Measurements from ENCODE around the gene MYBPC2.

The MYBPC2 gene

DNA sequence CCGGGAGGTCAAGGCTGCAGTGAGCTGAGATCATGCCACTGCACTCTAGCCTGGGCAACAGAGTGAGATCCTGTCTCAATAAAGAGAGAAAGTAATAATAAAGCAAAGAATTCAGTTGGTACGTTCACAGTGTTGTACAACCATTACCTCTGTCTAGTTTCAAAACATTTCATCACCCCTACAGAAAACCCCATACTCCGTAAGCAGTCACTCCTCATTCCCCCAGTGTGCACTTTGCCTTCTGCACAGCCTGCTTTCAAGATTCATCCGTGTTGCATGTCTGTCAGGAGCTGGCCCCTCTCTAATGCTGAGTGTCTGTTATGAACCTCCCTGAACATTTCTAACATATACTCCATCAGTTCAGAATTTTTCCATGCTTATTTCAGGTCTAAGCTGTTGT, 39.1 kb upstream of the MYBPC2 start:
- peaks cover 28% of the 10 kb centered on the region for H3K36me3 ChIP-seq (ENCODE audit: insufficient read depth, low read length)
- no peak overlapping the region for H3K4me3 ChIP-seq (ENCODE audit: low read length)
- H3K9ac ChIP-seq (ENCODE audit: low read depth, low read length), result no peak overlapping the region
- H3K9me3 ChIP-seq (ENCODE audit: insufficient read depth, low read depth, low read length), result peaks cover 8% of the 10 kb centered on the region; the same call in 1 of the 2 replicates
- 94% methylated on average over 4 of the region's 4 CpGs for whole genome bisulfite sequencing
- H3K27ac ChIP-seq (ENCODE audit: low read depth, low read length), result no peak overlapping the region
- H3K27me3 ChIP-seq (ENCODE audit: insufficient read depth, low read length), result no peaks in the 10 kb centered on the region
- H3K4me1 ChIP-seq (ENCODE audit: insufficient read depth, low read length), result no peaks in the 10 kb centered on the region

DNA sequence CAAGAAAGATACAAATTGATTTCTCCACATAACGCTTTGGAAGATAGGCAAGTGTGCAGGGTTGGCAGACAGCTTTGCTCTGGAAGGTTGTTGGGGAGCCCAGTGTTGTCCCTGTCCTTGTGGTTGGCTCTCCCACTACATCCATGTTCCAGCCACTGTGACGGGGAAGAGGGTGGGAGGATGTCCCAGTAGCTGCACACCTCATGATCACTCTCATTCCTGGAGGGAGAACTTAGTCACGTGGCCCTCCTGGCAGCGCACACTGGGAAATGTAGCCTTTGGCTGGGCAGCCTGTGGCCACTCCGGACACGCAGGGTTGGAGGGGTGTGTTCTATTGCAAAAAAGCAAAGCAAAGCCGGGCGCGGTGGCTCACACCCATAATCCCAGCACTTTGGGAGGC, 38.7 kb upstream of the MYBPC2 start:
- Histone ChIP-seq H3K9me3 (ENCODE audit: insufficient read depth, low read depth, low read length) (peaks cover 8% of the 10 kb centered on the region; the same call in 1 of the 2 replicates), H3K4me1 (ENCODE audit: insufficient read depth, low read length) (no peaks in the 10 kb centered on the region), H3K9ac (ENCODE audit: low read depth, low read length) (no peak overlapping the region), H3K36me3 (ENCODE audit: insufficient read depth, low read length) (peaks cover 30% of the 10 kb centered on the region), H3K27me3 (ENCODE audit: insufficient read depth, low read length) (no peaks in the 10 kb centered on the region), H3K27ac (ENCODE audit: low read depth, low read length) (no peak overlapping the region), H3K4me3 (ENCODE audit: low read length) (no peak overlapping the region)
- WGBS, result 98% methylated on average over 9 of the region's 9 CpGs

DNA sequence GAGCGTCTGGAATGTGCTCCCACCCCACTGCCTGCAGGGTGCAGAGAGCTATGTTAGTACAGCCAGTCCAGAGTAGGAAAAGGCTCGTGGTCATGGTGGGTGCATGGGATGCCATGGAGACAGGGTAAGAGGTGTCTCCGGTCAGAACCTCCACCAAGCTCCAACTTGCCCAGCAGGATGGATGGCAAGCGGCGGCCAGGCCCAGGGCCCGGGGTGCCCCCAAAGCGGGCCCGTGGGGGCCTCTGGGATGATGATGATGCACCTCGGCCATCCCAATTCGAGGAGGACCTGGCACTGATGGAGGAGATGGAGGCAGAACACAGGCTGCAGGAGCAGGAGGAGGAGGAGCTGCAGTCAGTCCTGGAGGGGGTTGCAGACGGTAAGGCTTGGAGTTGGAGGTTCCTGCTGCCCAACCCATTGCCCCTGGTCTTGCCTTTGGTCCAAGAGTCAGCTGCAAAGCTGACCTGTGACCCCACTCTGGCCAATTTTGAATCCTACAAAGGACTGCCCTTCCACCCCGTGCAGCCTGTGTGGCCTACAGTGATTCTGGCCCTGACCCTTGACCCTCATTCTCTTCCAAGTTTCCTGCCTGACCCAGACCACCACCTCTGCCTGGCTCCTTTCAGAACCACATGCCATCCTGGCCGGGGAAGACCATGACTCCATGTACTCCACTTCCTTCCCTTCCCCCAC, 33.9 kb upstream of the MYBPC2 start:
- 95% methylated on average over 13 of the region's 13 CpGs for WGBS
- Histone ChIP-seq H3K9me3 (ENCODE audit: insufficient read depth, low read depth, low read length) (no peaks in the 10 kb centered on the region), H3K9ac (ENCODE audit: low read depth, low read length) (no peak overlapping the region), H3K27ac (ENCODE audit: low read depth, low read length) (no peak overlapping the region), H3K4me3 (ENCODE audit: low read length) (no peak overlapping the region), H3K36me3 (ENCODE audit: insufficient read depth, low read length) (peaks cover 35% of the 10 kb centered on the region), H3K27me3 (ENCODE audit: insufficient read depth, low read length) (no peaks in the 10 kb centered on the region), H3K4me1 (ENCODE audit: insufficient read depth, low read length) (no peaks in the 10 kb centered on the region)

DNA sequence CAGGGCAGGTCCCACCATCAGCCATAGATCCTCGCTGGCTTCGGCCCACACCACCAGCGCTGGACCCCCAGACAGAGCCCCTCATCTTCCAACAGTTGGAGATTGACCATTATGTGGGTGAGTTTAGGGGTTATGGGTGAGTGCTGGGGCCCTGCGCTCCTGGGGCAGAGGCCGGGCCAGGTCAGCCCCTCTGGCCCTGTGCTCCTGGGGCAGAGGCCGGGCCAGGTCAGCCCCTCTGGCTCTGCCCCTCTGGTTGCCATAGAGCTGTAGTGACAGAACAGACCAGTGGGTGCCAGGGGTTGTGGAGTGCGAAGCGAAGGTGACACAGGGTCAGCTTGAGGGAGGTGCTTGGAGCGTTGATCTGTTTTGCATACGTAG, 33.3 kb upstream of the MYBPC2 start:
- H3K27me3 ChIP-seq (ENCODE audit: insufficient read depth, low read length), result no peaks in the 10 kb centered on the region
- no peaks in the 10 kb centered on the region for H3K4me1 ChIP-seq (ENCODE audit: insufficient read depth, low read length)
- no peak overlapping the region for H3K4me3 ChIP-seq (ENCODE audit: low read length)
- no peak overlapping the region for H3K27ac ChIP-seq (ENCODE audit: low read depth, low read length)
- H3K36me3 ChIP-seq (ENCODE audit: insufficient read depth, low read length), result peaks cover 38% of the 10 kb centered on the region
- WGBS, result 98% methylated on average over 10 of the region's 10 CpGs
- H3K9ac ChIP-seq (ENCODE audit: low read depth, low read length), result no peak overlapping the region
- no peaks in the 10 kb centered on the region for H3K9me3 ChIP-seq (ENCODE audit: insufficient read depth, low read depth, low read length)

DNA sequence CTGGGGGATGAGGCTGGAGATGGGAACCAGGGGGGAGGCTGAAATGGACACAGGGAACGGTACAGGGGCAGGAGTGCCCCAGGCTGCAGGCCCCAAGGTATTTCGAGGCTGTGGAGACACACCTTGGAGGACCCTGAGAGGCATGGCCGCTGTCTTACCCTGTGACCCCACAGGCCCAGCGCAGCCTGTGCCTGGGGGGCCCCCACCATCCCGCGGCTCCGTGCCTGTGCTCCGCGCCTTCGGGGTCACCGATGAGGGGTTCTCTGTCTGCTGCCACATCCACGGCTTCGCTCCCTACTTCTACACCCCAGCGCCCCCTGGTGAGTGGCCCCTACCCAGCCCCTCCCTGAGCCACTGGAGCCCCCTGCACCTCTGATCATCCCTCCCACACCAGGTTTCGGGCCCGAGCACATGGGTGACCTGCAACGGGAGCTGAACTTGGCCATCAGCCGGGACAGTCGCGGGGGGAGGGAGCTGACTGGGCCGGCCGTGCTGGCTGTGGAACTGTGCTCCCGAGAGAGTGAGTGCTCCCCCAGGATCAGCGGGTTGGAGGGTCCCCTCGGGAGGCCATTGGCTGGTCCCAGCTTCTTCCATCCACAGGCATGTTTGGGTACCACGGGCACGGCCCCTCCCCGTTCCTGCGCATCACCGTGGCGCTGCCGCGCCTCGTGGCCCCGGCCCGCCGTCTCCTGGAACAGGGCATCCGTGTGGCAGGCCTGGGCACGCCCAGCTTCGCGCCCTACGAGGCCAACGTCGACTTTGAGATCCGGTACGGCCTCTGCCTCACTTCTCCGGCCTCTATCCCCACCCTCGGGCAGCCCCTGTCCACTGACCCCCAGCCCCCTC, 30.9 kb upstream of the MYBPC2 start:
- Histone ChIP-seq H3K9me3 (ENCODE audit: insufficient read depth, low read depth, low read length) (no peaks in the 10 kb centered on the region), H3K36me3 (ENCODE audit: insufficient read depth, low read length) (peaks cover 57% of the 10 kb centered on the region), H3K4me3 (ENCODE audit: low read length) (no peak overlapping the region), H3K9ac (ENCODE audit: low read depth, low read length) (no peak overlapping the region), H3K27ac (ENCODE audit: low read depth, low read length) (no peak overlapping the region), H3K4me1 (ENCODE audit: insufficient read depth, low read length) (no peaks in the 10 kb centered on the region), H3K27me3 (ENCODE audit: insufficient read depth, low read length) (no peaks in the 10 kb centered on the region)
- WGBS, result 97% methylated on average over 48 of the region's 48 CpGs

DNA sequence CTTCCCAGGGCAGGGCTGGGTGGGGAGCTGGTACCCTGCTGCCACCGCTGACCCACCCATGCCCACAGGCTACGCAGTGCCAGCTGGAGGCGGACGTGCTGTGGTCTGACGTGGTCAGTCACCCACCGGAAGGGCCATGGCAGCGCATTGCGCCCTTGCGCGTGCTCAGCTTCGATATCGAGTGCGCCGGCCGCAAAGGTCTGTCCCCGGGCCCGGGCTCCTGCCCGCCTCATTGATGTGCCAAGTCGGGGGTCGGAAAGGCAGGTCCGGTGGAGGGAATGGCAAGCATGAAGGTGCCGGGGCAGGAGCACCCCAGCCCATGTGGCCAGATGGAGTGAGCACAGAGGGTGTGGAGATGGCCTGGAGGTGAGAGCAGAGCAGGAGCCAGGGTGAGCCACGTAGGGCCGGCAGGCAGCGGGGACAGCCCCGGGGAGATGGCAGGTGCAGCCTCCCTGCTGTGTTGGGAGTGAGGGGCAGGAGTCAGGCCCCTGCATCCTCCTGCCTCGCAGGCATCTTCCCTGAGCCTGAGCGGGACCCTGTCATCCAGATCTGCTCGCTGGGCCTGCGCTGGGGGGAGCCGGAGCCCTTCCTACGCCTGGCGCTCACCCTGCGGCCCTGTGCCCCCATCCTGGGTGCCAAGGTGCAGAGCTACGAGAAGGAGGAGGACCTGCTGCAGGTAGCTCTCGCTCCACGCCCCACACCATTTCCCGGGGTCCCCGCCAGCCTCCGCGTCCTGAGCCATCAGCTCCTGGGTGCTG, 30.0 kb upstream of the MYBPC2 start:
- Histone ChIP-seq H3K4me1 (ENCODE audit: insufficient read depth, low read length) (no peaks in the 10 kb centered on the region), H3K4me3 (ENCODE audit: low read length) (no peak overlapping the region), H3K27ac (ENCODE audit: low read depth, low read length) (no peak overlapping the region), H3K9ac (ENCODE audit: low read depth, low read length) (no peak overlapping the region), H3K36me3 (ENCODE audit: insufficient read depth, low read length) (peaks cover 62% of the 10 kb centered on the region), H3K27me3 (ENCODE audit: insufficient read depth, low read length) (no peaks in the 10 kb centered on the region), H3K9me3 (ENCODE audit: insufficient read depth, low read depth, low read length) (no peaks in the 10 kb centered on the region)
- 97% methylated on average over 41 of the region's 41 CpGs for WGBS

DNA sequence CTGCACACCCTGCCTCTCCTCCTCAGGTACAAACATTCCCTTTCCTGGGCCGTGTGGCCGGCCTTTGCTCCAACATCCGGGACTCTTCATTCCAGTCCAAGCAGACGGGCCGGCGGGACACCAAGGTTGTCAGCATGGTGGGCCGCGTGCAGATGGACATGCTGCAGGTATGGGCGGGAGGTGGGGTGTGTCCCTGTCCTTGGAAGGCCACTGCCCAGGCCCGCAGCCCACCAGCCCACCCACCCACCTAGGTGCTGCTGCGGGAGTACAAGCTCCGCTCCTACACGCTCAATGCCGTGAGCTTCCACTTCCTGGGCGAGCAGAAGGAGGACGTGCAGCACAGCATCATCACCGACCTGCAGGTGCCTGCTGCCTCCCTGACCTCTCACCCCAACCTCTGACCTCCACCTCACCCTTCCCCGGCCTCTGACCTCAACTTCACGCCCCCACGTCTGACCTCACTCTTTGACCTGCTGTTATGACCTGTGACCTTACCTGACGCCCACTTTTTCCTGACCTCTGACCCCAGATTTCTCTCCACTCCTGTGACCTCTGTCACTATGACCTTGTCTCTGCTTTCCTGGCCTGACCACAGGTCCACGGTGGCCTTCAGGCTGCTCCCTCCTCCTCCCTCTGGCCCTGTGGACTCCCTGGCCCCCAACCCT, 26.4 kb upstream of the MYBPC2 start:
- 96% methylated on average over 22 of the region's 22 CpGs for WGBS
- H3K27ac ChIP-seq (ENCODE audit: low read depth, low read length), result no peak overlapping the region
- no peaks in the 10 kb centered on the region for H3K4me1 ChIP-seq (ENCODE audit: insufficient read depth, low read length)
- H3K36me3 ChIP-seq (ENCODE audit: insufficient read depth, low read length), result peaks cover 83% of the 10 kb centered on the region
- H3K4me3 ChIP-seq (ENCODE audit: low read length), result no peak overlapping the region
- no peaks in the 10 kb centered on the region for H3K9me3 ChIP-seq (ENCODE audit: insufficient read depth, low read depth, low read length)
- no peaks in the 10 kb centered on the region for H3K27me3 ChIP-seq (ENCODE audit: insufficient read depth, low read length)
- no peak overlapping the region for H3K9ac ChIP-seq (ENCODE audit: low read depth, low read length)

DNA sequence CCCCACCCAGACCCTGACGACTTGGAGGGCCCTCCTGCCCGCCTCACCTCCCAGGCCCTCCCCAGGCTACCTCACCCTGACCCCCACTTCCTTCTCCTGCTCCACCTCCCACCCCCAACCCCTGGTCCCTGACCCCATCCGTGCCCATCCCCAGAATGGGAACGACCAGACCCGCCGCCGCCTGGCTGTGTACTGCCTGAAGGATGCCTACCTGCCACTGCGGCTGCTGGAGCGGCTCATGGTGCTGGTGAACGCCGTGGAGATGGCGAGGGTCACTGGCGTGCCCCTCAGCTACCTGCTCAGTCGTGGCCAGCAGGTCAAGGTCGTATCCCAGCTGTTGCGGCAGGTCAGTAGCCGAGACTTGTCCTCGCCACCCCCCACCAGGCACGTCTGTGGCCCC, 25.9 kb upstream of the MYBPC2 start:
- WGBS, result 96% methylated on average over 19 of the region's 19 CpGs
- no peaks in the 10 kb centered on the region for H3K4me1 ChIP-seq (ENCODE audit: insufficient read depth, low read length)
- peaks cover 80% of the 10 kb centered on the region for H3K36me3 ChIP-seq (ENCODE audit: insufficient read depth, low read length)
- no peak overlapping the region for H3K4me3 ChIP-seq (ENCODE audit: low read length)
- H3K9ac ChIP-seq (ENCODE audit: low read depth, low read length), result no peak overlapping the region
- no peaks in the 10 kb centered on the region for H3K9me3 ChIP-seq (ENCODE audit: insufficient read depth, low read depth, low read length)
- no peaks in the 10 kb centered on the region for H3K27me3 ChIP-seq (ENCODE audit: insufficient read depth, low read length)
- no peak overlapping the region for H3K27ac ChIP-seq (ENCODE audit: low read depth, low read length)

DNA sequence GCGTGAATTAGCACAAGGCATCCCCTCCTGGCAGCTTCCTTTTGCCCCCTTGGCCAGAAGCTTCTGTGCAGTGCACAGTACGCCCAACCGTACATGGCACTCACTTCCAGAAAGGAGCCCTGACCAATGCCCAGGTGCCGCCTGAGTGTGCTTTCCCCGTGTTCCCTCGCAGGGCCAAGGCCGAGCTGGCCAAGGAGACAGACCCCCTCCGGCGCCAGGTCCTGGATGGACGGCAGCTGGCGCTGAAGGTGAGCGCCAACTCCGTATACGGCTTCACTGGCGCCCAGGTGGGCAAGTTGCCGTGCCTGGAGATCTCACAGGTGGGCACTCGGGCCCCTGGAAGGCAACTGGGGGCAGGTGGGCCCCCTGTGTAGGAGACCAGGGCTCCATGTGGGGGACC, 23.3 kb upstream of the MYBPC2 start:
- no peak overlapping the region for H3K27ac ChIP-seq (ENCODE audit: low read depth, low read length)
- no peaks in the 10 kb centered on the region for H3K9me3 ChIP-seq (ENCODE audit: insufficient read depth, low read depth, low read length)
- H3K36me3 ChIP-seq (ENCODE audit: insufficient read depth, low read length), result peaks cover 72% of the 10 kb centered on the region
- no peak overlapping the region for H3K4me3 ChIP-seq (ENCODE audit: low read length)
- H3K9ac ChIP-seq (ENCODE audit: low read depth, low read length), result no peak overlapping the region
- 97% methylated on average over 17 of the region's 17 CpGs for WGBS
- no peaks in the 10 kb centered on the region for H3K27me3 ChIP-seq (ENCODE audit: insufficient read depth, low read length)
- no peaks in the 10 kb centered on the region for H3K4me1 ChIP-seq (ENCODE audit: insufficient read depth, low read length)

DNA sequence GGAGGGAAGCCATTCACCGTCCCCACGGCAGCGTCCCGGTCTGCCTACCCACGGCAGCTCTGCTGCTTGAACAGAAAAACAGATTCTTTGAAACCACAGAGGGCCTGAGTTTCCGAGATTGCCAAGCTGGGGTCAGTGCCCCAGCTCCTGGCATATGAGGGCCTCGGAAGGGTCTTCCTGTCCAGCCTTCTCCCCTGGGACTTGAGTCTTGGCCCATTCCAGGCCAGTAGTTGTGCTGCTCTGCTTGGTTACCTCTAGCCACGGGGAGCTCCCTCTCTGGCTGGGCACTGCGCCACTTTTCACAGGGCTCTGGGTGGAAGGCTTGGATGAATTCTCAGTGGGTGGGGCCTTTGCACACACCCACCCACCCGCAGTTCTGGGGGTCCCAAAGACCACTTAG, 22.6 kb upstream of the MYBPC2 start:
- Histone ChIP-seq H3K27me3 (ENCODE audit: insufficient read depth, low read length) (no peaks in the 10 kb centered on the region), H3K9me3 (ENCODE audit: insufficient read depth, low read depth, low read length) (no peaks in the 10 kb centered on the region), H3K9ac (ENCODE audit: low read depth, low read length) (no peak overlapping the region), H3K4me1 (ENCODE audit: insufficient read depth, low read length) (no peaks in the 10 kb centered on the region), H3K36me3 (ENCODE audit: insufficient read depth, low read length) (peaks cover 69% of the 10 kb centered on the region), H3K27ac (ENCODE audit: low read depth, low read length) (no peak overlapping the region), H3K4me3 (ENCODE audit: low read length) (no peak overlapping the region)
- 95% methylated on average over 10 of the region's 10 CpGs for WGBS

DNA sequence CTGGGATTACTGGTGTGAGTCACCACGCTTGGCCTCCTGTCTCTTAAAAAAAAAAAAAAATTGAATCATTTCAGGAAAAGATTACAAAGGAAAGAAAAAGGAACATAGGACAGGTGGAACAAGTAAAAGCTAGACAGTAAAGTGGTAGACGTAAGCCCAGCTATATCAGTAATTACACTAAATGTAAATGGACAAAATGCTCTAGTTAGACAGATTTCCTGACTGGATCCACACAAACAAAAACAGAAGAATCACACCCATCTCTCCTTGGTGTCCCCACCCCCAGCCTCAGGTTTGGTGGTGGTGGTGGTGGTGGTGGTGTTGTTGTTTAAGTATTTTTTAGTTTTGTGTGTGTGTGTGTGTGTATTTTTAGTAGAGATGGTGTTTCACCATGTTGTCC, 20.3 kb upstream of the MYBPC2 start:
- no peaks in the 10 kb centered on the region for H3K4me1 ChIP-seq (ENCODE audit: insufficient read depth, low read length)
- H3K36me3 ChIP-seq (ENCODE audit: insufficient read depth, low read length), result peaks cover 49% of the 10 kb centered on the region
- H3K27ac ChIP-seq (ENCODE audit: low read depth, low read length), result no peak overlapping the region
- no peaks in the 10 kb centered on the region for H3K9me3 ChIP-seq (ENCODE audit: insufficient read depth, low read depth, low read length)
- H3K27me3 ChIP-seq (ENCODE audit: insufficient read depth, low read length), result no peaks in the 10 kb centered on the region
- no peak overlapping the region for H3K4me3 ChIP-seq (ENCODE audit: low read length)
- 89% methylated on average over 1 of the region's 2 CpGs for WGBS
- no peak overlapping the region for H3K9ac ChIP-seq (ENCODE audit: low read depth, low read length)
